GM12892 (cell line): ENCODE data around the gene KAT2A.

ENCODE experiments used
- POLR2A ChIP-seq: IDR thresholded peaks from 2 replicates; pipeline ENCODE4 v1.6.1; 2011; ENCODE audit warnings: low read depth, low read length, control low read depth
- POLR2AphosphoS5 ChIP-seq: IDR thresholded peaks from 2 replicates; pipeline ENCODE4 v1.6.1; 2011; ENCODE audit warnings: low read depth, low read length, control low read depth

DNA sequence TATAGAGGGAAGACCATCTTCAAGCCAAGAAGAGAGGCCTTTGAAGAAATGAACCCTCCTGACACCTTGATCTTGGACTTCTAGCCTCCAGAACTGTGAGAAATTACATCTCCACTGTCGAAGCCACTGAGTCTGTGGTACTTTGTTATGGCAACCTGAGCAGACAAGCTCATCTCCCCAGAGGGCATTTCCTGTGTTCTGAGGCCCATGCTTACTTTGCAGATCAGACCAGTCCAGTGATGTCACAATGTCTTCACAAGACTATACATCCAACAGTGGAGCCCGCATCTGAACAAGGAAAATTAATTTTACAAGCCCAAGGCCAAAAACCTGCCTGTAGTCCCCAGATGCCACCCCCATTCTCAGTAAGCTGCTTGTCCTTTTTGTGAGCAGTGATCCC is 56.0 kb downstream of the KAT2A start:
- TF ChIP-seq POLR2A (no peak), POLR2AphosphoS5 (no peak)
